HEK293 (cell line): Measurements from ENCODE around the gene CELF6.

Source experiments
- BCL11A ChIP-seq: fragments of 450-650 bp; formaldehyde crosslinking; IDR thresholded peaks from 2 replicates; pipeline ENCODE4 v1.5.1; 2016; ENCODE audit warnings: low read depth, missing biosample characterization, missing genetic modification characterization
- ELK4 ChIP-seq: IDR thresholded peaks from 2 replicates; pipeline ENCODE4 v1.6.1; 2011; ENCODE audit warnings: mild to moderate bottlenecking, low read depth, low read length, borderline replicate concordance
- GFI1B ChIP-seq: fragments of 450-650 bp; formaldehyde crosslinking; IDR thresholded peaks from 2 replicates; pipeline ENCODE4 v1.5.1; 2016; ENCODE audit warnings: missing biosample characterization, missing genetic modification characterization
- HOXC10 ChIP-seq: sonication (generic); formaldehyde crosslinking; IDR thresholded peaks from 2 replicates; pipeline ENCODE4 v1.8.1; 2023; ENCODE audit warnings: mild to moderate bottlenecking, missing genetic modification reagents
- IKZF3 ChIP-seq: fragments of 450-650 bp; IDR thresholded peaks from 2 replicates; pipeline ENCODE4 v1.5.0; 2018; ENCODE audit warnings: missing biosample characterization, mild to moderate bottlenecking, missing genetic modification characterization, moderate library complexity
- KLF17 ChIP-seq: fragments of 450-650 bp; formaldehyde crosslinking; IDR thresholded peaks from 2 replicates; pipeline ENCODE4 v1.5.1; 2016; ENCODE audit warnings: missing biosample characterization, missing genetic modification characterization
- PATZ1 ChIP-seq: fragments of 450-650 bp; formaldehyde crosslinking; IDR thresholded peaks from 2 replicates; pipeline ENCODE4 v1.5.1; 2016; ENCODE audit warnings: missing biosample characterization, missing genetic modification characterization
- ZBTB11 ChIP-seq: fragments of 450-650 bp; formaldehyde crosslinking; conservative IDR thresholded peaks from 2 replicates; pipeline ENCODE4 v1.5.1; 2016; ENCODE audit warnings: low read depth, missing biosample characterization, missing genetic modification characterization
- ZBTB20 ChIP-seq: fragments of 450-650 bp; formaldehyde crosslinking; IDR thresholded peaks from 2 replicates; pipeline ENCODE4 v1.5.1; 2016; ENCODE audit warnings: missing biosample characterization, missing genetic modification characterization
- ZBTB6 ChIP-seq: fragments of 450-650 bp; formaldehyde crosslinking; IDR thresholded peaks from 2 replicates; pipeline ENCODE4 v1.5.1; 2017; ENCODE audit warnings: missing biosample characterization, missing genetic modification characterization
- ZFHX2 ChIP-seq: fragments of 450-650 bp; formaldehyde crosslinking; conservative IDR thresholded peaks from 2 replicates; pipeline ENCODE4 v1.5.1; 2016; ENCODE audit warnings: missing biosample characterization, missing genetic modification characterization
- ZIC2 ChIP-seq: fragments of 450-650 bp; formaldehyde crosslinking; IDR thresholded peaks from 2 replicates; pipeline ENCODE4 v1.5.1; 2016; ENCODE audit warnings: missing biosample characterization, missing genetic modification characterization
- ZNF221 ChIP-seq: fragments of 450-650 bp; formaldehyde crosslinking; IDR thresholded peaks from 2 replicates; pipeline ENCODE4 v1.5.1; 2017; ENCODE audit warnings: missing biosample characterization, missing genetic modification characterization, borderline replicate concordance
- ZNF24 ChIP-seq: fragments of 450-650 bp; formaldehyde crosslinking; IDR thresholded peaks from 2 replicates; pipeline ENCODE4 v1.5.1; 2016; ENCODE audit warnings: missing biosample characterization, missing genetic modification characterization
- ZNF274 ChIP-seq, 2 experiments: fragments of 200-500 bp in 1 of 2; fragments of 450-650 bp in 1 of 2; sonication (Bioruptor generic) in 1 of 2; formaldehyde crosslinking in 1 of 2; IDR thresholded peaks; 2 replicates each; pipeline versions ENCODE4 v1.5.1 to v1.6.1; 2014 to 2016; ENCODE audit warnings: borderline replicate concordance in 1 of 2, inconsistent platforms in 1 of 2, low read length in 1 of 2, missing biosample characterization in 1 of 2, missing genetic modification characterization in 1 of 2
- ZNF302 ChIP-seq: fragments of 450-650 bp; formaldehyde crosslinking; IDR thresholded peaks from 2 replicates; pipeline ENCODE4 v1.5.1; 2016; ENCODE audit warnings: missing biosample characterization, missing genetic modification characterization, low read depth
- ZNF311 ChIP-seq: fragments of 450-650 bp; formaldehyde crosslinking; IDR thresholded peaks from 2 replicates; pipeline ENCODE4 v1.5.1; 2017; ENCODE audit warnings: missing biosample characterization, missing genetic modification characterization, borderline replicate concordance
- ZNF391 ChIP-seq: fragments of 450-650 bp; formaldehyde crosslinking; IDR thresholded peaks from 2 replicates; pipeline ENCODE4 v1.5.1; 2016; ENCODE audit warnings: low read depth, missing biosample characterization, missing genetic modification characterization, borderline replicate concordance
- ZNF473 ChIP-seq: fragments of 450-650 bp; formaldehyde crosslinking; IDR thresholded peaks from 2 replicates; pipeline ENCODE4 v1.5.1; 2017; ENCODE audit warnings: missing biosample characterization, missing genetic modification characterization
- ZNF521 ChIP-seq: fragments of 450-650 bp; formaldehyde crosslinking; IDR thresholded peaks from 2 replicates; pipeline ENCODE4 v1.5.1; 2017; ENCODE audit warnings: missing biosample characterization, mild to moderate bottlenecking, missing genetic modification characterization
- ZNF529 ChIP-seq: fragments of 450-650 bp; formaldehyde crosslinking; IDR thresholded peaks from 2 replicates; pipeline ENCODE4 v1.5.1; 2017; ENCODE audit warnings: missing genetic modification characterization, missing biosample characterization; ENCODE audit not compliant: insufficient replicate concordance
- ZNF571 ChIP-seq: fragments of 450-650 bp; formaldehyde crosslinking; IDR thresholded peaks from 2 replicates; pipeline ENCODE4 v1.5.0; 2017; ENCODE audit warnings: missing biosample characterization, missing genetic modification characterization
- ZNF639 ChIP-seq: fragments of 450-650 bp; formaldehyde crosslinking; IDR thresholded peaks from 2 replicates; pipeline ENCODE4 v1.5.1; 2016; ENCODE audit warnings: missing biosample characterization, missing genetic modification characterization
- ZNF707 ChIP-seq: fragments of 450-650 bp; formaldehyde crosslinking; IDR thresholded peaks from 2 replicates; pipeline ENCODE4 v1.5.1; 2016; ENCODE audit warnings: missing biosample characterization, missing genetic modification characterization
- ZNF837 ChIP-seq: fragments of 450-650 bp; formaldehyde crosslinking; IDR thresholded peaks from 2 replicates; pipeline ENCODE4 v1.5.1; 2016; ENCODE audit warnings: missing biosample characterization, missing genetic modification characterization
- ZNF843 ChIP-seq: fragments of 450-650 bp; formaldehyde crosslinking; IDR thresholded peaks from 2 replicates; pipeline ENCODE4 v1.5.1; 2016; ENCODE audit warnings: missing biosample characterization, missing genetic modification characterization
- ZSCAN16 ChIP-seq: fragments of 450-650 bp; formaldehyde crosslinking; IDR thresholded peaks from 2 replicates; pipeline ENCODE4 v1.5.1; 2016; ENCODE audit warnings: missing biosample characterization, missing genetic modification characterization

CELF6 gene

GRCh38 chr15:72319985-72320671 lies at the start of gene CELF6 (continued):
- TF ChIP-seq ZSCAN16 (no peak), ZFHX2 (tag by site-specific recombination) (peak; percentile 94), ZNF221 (tag by site-specific recombination) (no peak), ZNF639 (tag by site-specific recombination) (peak; percentile 70), ZNF24 (tag by site-specific recombination) (0 out of 2 replicates have a peak, but pooled peaks have one; percentile 48), ZNF571 (tag by site-specific recombination) (no peak), ZNF391 (no peak; the same call in 1 of the 2 replicates), ZNF837 (tag by site-specific recombination) (no peak), ZNF302 (tag by site-specific recombination) (no peak), ZNF529 (tag by site-specific recombination) (no peak), GFI1B (tag by site-specific recombination) (no peak), ZBTB11 (tag by site-specific recombination) (peak; percentile 39; the same call in 1 of the 2 replicates), IKZF3 (tag by site-specific recombination) (peak; percentile 68; the same call in 1 of the 2 replicates), ELK4 (no peak), ZNF843 (tag by site-specific recombination) (peak; percentile 69), ZNF707 (no peak), ZNF311 (no peak), ZBTB6 (peak; percentile 47; the same call in 1 of the 2 replicates), BCL11A (tag by site-specific recombination) (no peak), PATZ1 (tag by site-specific recombination) (peak; percentile 100), ZNF473 (tag by site-specific recombination) (no peak), KLF17 (tag by site-specific recombination) (peak; percentile 96), ZNF274 (IDR thresholded peaks at IDR 0.05; ENCODE audit: low read length) (no peak), ZNF274 (tag by site-specific recombination; IDR thresholded peaks at IDR 0.05; ENCODE audit: borderline replicate concordance) (no peak), HOXC10 (CRISPR knock-in tag) (no peak), ZBTB20 (tag by site-specific recombination) (peak; percentile 8; the same call in 1 of the 2 replicates), ZIC2 (tag by site-specific recombination) (no peak), ZNF521 (tag by site-specific recombination) (no peak)
